Trophoblast cell (in vitro differentiated cells and primary cell): ENCODE measurements around the gene PXK.

Experiments used
- DNase-seq, 2 donors: peaks; one replicate each; pipeline ENCODE4 v3.0.0-alpha.2; 2016
- H2AFZ ChIP-seq: 2 replicates; pipeline ENCODE4 v1.6.1; 2013; ENCODE audit warnings: low read length, moderate library complexity, mild to moderate bottlenecking; ENCODE audit not compliant: insufficient read depth, poor library complexity
- H2AK5ac ChIP-seq: 2 replicates; pipeline ENCODE4 v1.6.1; 2013; ENCODE audit warnings: mild to moderate bottlenecking, low read length
- H2BK120ac ChIP-seq: 2 replicates; pipeline ENCODE4 v1.6.1; 2013; ENCODE audit warnings: low read length, mild to moderate bottlenecking, moderate library complexity; ENCODE audit not compliant: insufficient read depth, poor library complexity
- H2BK12ac ChIP-seq: 2 replicates; pipeline ENCODE4 v1.6.1; 2013; ENCODE audit warnings: mild to moderate bottlenecking, low read length, moderate library complexity
- H2BK5ac ChIP-seq: 2 replicates; pipeline ENCODE4 v1.6.1; 2013; ENCODE audit warnings: low read length, low read depth, moderate library complexity, mild to moderate bottlenecking; ENCODE audit not compliant: poor library complexity
- H3K14ac ChIP-seq: 2 replicates; pipeline ENCODE4 v1.6.1; 2013; ENCODE audit warnings: mild to moderate bottlenecking, low read length
- H3K18ac ChIP-seq: 2 replicates; pipeline ENCODE4 v1.6.1; 2013; ENCODE audit warnings: mild to moderate bottlenecking, low read length
- H3K23ac ChIP-seq: 2 replicates; pipeline ENCODE4 v1.6.1; 2013; ENCODE audit warnings: low read length
- H3K27ac ChIP-seq: 2 replicates; pipeline ENCODE4 v1.5.1; 2013; ENCODE audit warnings: low read depth, mild to moderate bottlenecking, inconsistent platforms, low read length, moderate library complexity
- H3K27me3 ChIP-seq: 2 replicates; pipeline ENCODE4 v1.6.1; 2013; ENCODE audit warnings: inconsistent platforms, mild to moderate bottlenecking, low read length, moderate library complexity; ENCODE audit not compliant: insufficient read depth
- H3K36me3 ChIP-seq, 2 experiments: 1 replicate in 1 of 2; 2 replicates in 1 of 2; pipeline ENCODE4 v1.6.1; 2013; ENCODE audit warnings: low read length in 2 of 2, mild to moderate bottlenecking in 2 of 2, moderate library complexity in 1 of 2; ENCODE audit not compliant: insufficient read depth in 2 of 2, control insufficient read depth in 1 of 2
- H3K4ac ChIP-seq: 2 replicates; pipeline ENCODE4 v1.6.1; 2013; ENCODE audit warnings: low read depth, mild to moderate bottlenecking, low read length, moderate library complexity
- H3K4me1 ChIP-seq, 2 experiments: 1 replicate in 1 of 2; 2 replicates in 1 of 2; pipeline ENCODE4 v1.6.1; 2013; ENCODE audit warnings: low read length in 2 of 2, mild to moderate bottlenecking in 2 of 2, moderate library complexity in 1 of 2; ENCODE audit not compliant: insufficient read depth in 2 of 2, control insufficient read depth in 1 of 2
- H3K4me2 ChIP-seq: 2 replicates; pipeline ENCODE4 v1.6.1; 2013; ENCODE audit warnings: inconsistent platforms, mild to moderate bottlenecking, low read length, moderate library complexity
- H3K4me3 ChIP-seq: 2 replicates; pipeline ENCODE4 v1.5.1; 2013; ENCODE audit warnings: mild to moderate bottlenecking, low read depth, low read length, inconsistent platforms
- H3K79me1 ChIP-seq: one replicate; pipeline ENCODE4 v1.6.1; 2013; ENCODE audit warnings: low read length
- H3K79me2 ChIP-seq: 2 replicates; pipeline ENCODE4 v1.6.1; 2013; ENCODE audit warnings: low read length, mild to moderate bottlenecking; ENCODE audit not compliant: control insufficient read depth, insufficient read depth, poor library complexity
- H3K9ac ChIP-seq: 2 replicates; pipeline ENCODE4 v1.6.1; 2013; ENCODE audit warnings: mild to moderate bottlenecking, low read length
- H3K9me3 ChIP-seq: 2 replicates; pipeline ENCODE4 v1.6.1; 2013; ENCODE audit warnings: low read depth, mild to moderate bottlenecking, control low read depth, inconsistent platforms, low read length; ENCODE audit not compliant: insufficient read depth
- H4K12ac ChIP-seq: 2 replicates; pipeline ENCODE4 v1.6.1; 2013; ENCODE audit warnings: low read depth, mild to moderate bottlenecking, low read length, moderate library complexity
- H4K8ac ChIP-seq: 2 replicates; pipeline ENCODE4 v1.6.1; 2013; ENCODE audit warnings: low read depth, mild to moderate bottlenecking, low read length, moderate library complexity
- H4K91ac ChIP-seq: one replicate; pipeline ENCODE4 v1.6.1; 2013; ENCODE audit warnings: low read depth, mild to moderate bottlenecking, low read length, moderate library complexity
- WGBS: extraction: QIAGEN DNeasy Blood & Tissue Kit; methylation state at CpG from one replicate; pipeline ENCODE4 v1.1.7; 2013; ENCODE audit warnings: missing lambda C conversion rate; ENCODE audit not compliant: insufficient read length, insufficient coverage; ENCODE audit errors: extremely low coverage; 5-methylcytosine and 5-hydroxymethylcytosine counted together

The PXK gene

DNA sequence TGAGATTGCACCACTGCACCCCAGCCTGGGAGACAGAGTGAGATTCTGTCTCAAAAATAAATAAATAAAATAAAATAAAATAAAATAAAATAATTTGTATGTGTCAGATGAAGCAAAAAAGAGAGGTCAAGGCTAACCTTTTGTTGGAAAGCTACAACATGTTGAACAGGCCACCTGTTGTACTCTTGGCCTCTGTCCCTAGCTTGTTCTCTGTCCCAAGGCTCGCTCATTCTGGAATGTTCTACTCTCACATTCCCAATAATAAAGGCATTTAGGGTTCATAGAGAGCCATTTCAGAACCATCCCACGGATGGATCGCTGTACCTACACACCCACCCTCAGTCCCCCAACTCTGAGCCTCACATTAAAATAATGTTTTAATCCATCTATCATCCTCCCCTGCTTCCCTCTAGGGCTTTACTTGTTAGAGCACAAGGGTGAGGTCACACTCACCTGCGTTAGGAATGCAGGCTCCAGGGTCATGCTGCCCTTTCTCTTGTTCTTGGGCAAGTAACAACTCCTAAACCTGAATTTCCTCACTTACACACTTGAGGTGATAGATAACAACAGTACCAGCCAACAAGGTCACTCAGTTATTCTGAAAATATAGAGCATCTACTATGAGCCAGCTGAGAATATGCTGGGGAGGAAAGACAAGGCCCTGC is 134.3 kb downstream of the PXK start:
- Histone ChIP-seq H2BK12ac (no peak overlapping the region), H3K23ac (no peak overlapping the region), H2BK5ac (no peak overlapping the region), H3K4me1 (peaks cover 0 to 3% of the 10 kb centered on the region in 2 experiments), H4K8ac (no peak overlapping the region), H2AFZ (no peak overlapping the region), H2BK120ac (no peak overlapping the region), H3K9me3 (no peaks in the 10 kb centered on the region), H3K27ac (no peak overlapping the region), H3K79me1 (no peaks in the 10 kb centered on the region), H3K4me2 (no peak overlapping the region), H3K27me3 (no peaks in the 10 kb centered on the region), H4K12ac (no peak overlapping the region), H3K79me2 (no peaks in the 10 kb centered on the region), H3K18ac (no peak overlapping the region), H3K14ac (no peak overlapping the region), H3K4ac (no peak overlapping the region), H4K91ac (no peak overlapping the region), H2AK5ac (no peak overlapping the region), H3K9ac (no peak overlapping the region), H3K4me3 (no peak overlapping the region), H3K36me3 (no peaks in the 10 kb centered on the region)
- WGBS, result no CpG with 5 or more reads among the region's 4 CpGs
- DNase-seq, result no peak

DNA sequence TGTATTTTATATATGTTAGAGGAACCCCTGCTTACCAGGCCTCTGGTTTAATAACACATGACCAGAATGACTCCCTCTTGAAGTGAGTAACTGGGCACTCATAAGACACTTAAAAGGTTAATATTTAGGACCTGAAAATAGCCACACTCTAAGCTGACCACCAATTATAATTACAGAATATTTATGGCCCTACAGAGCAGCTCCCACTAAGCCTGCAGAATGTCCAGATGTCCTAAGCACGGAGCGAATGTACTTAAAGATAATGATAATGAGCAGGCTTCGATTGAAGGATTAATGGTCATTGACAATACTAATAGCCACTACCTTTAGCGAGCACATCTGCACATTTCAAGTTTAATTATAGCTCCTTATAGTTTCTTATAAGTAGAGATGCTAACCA is 136.4 kb downstream of the PXK start:
- Histone ChIP-seq H3K27me3 (no peaks in the 10 kb centered on the region), H4K91ac (no peak overlapping the region)
- no CpG with 5 or more reads among the region's 4 CpGs for WGBS

DNA sequence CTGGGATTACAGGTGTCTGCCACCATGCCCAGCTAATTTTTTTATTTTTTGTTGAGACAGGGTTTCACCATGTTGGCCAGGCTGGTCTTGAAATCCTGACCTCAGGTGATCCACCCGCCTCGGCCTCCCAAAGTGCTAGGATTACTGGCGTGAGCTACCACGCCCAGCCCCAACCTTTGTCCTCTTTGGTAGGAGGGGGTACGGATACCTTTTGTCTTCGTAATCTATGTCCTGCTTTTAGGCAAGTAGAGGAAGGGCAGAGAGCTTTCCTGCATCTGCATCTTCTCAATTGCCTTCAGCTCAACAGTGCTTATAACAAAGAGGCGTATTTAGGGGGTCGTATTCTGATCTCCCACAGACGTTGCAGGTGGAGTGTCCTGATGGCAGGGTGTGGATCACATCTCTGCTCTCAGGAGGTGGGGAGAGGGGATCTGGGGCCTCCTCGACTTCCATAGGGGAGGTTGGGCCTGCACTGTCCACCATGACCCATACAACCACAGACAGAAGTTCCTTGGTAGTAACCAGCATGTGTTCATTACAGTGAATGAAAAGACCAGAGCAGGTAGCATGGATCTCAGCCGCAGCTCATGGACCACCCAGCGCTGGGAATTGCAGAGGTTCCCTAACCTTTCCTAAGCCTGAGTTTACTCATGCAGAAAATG is 137.8 kb downstream of the PXK start:
- Histone ChIP-seq H3K27me3 (no peaks in the 10 kb centered on the region), H2BK12ac (no peak overlapping the region), H3K4me1 (peaks cover 0 to 3% of the 10 kb centered on the region in 2 experiments), H3K9me3 (no peaks in the 10 kb centered on the region), H3K4ac (no peak overlapping the region), H2AFZ (no peak overlapping the region), H3K79me2 (no peaks in the 10 kb centered on the region), H4K91ac (no peak overlapping the region), H3K27ac (no peak overlapping the region), H4K8ac (no peak overlapping the region), H3K36me3 (no peaks in the 10 kb centered on the region), H3K79me1 (no peaks in the 10 kb centered on the region), H3K14ac (no peak overlapping the region), H2BK120ac (no peak overlapping the region), H2BK5ac (no peak overlapping the region), H3K18ac (no peak overlapping the region), H3K4me3 (no peak overlapping the region), H2AK5ac (no peak overlapping the region), H3K9ac (no peak overlapping the region), H3K4me2 (no peak overlapping the region), H4K12ac (no peak overlapping the region), H3K23ac (no peak overlapping the region)
- no CpG with 5 or more reads among the region's 12 CpGs for WGBS
- DNase-seq, result no peak

More for the DNA sequence above, 136.4 kb downstream of the PXK start:
- Histone ChIP-seq H2AK5ac (no peak overlapping the region), H2BK120ac (no peak overlapping the region), H3K4me1 (peaks cover 0 to 3% of the 10 kb centered on the region in 2 experiments), H3K23ac (no peak overlapping the region), H3K27ac (no peak overlapping the region), H3K4ac (no peak overlapping the region), H4K12ac (no peak overlapping the region), H2BK12ac (no peak overlapping the region), H3K4me3 (no peak overlapping the region), H2BK5ac (no peak overlapping the region), H3K79me2 (no peaks in the 10 kb centered on the region), H3K9ac (no peak overlapping the region), H3K9me3 (no peaks in the 10 kb centered on the region), H3K14ac (no peak overlapping the region), H3K18ac (no peak overlapping the region), H3K4me2 (no peak overlapping the region), H4K8ac (no peak overlapping the region), H3K36me3 (no peaks in the 10 kb centered on the region), H2AFZ (no peak overlapping the region), H3K79me1 (no peaks in the 10 kb centered on the region)
- DNase-seq, result no peak

DNA sequence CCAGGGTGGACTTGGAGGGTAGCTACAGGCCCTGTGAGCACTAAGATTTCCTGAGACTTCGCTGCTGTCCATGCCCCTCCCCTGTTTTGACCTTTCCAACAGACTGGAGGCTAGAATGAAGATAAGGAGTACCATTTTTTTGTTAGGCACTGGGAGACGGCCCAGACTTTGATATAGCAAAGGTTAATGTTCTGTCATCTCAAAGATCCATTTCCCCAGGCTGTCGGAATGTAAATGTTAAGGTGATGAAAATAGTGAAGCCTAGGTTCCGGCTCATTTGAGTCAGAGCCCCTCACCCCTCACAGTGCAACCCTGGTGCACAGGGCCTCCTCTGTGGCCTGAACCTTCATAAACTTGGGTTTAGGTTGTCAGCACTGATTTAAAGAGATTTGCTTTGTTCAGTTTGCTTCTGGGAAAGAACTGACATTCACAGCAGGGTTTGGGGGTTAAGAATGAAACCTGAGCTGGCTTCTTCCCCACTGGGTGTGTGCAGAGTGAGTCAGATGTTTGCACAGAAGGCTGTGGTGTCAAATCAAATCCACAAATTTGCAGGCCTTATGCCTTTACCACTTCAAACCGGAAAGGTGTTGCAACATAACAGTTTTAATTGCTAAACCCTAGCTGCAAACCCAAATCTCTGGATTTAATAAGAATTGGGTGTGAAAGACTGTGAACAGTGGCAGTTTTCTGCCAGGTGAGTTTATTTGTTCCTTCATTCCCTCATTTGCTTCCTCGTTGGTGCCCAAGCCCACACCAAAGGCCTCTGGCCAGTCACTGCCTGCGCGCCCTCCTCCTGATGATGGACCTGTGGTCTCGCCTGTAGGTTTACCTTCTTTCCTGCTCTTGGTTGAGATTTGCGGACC is 138.6 kb downstream of the PXK start:
- no CpG with 5 or more reads among the region's 10 CpGs for WGBS
- no peak overlapping the region for H3K18ac ChIP-seq
- H2BK120ac ChIP-seq, result no peak overlapping the region
- H3K9me3 ChIP-seq, result no peaks in the 10 kb centered on the region
- H2AK5ac ChIP-seq, result no peak overlapping the region
- no peak overlapping the region for H2BK5ac ChIP-seq
- no peak overlapping the region for H3K27ac ChIP-seq
- H2AFZ ChIP-seq, result no peak overlapping the region
- H3K4me3 ChIP-seq, result no peak overlapping the region
- DNase-seq, result peak in 1 of 2 donors; percentile 6
- H3K27me3 ChIP-seq, result no peaks in the 10 kb centered on the region
- no peak overlapping the region for H3K4ac ChIP-seq
- H3K4me2 ChIP-seq, result no peak overlapping the region
- H4K91ac ChIP-seq, result no peak overlapping the region
- H3K9ac ChIP-seq, result no peak overlapping the region
- no peak overlapping the region for H3K14ac ChIP-seq
- H3K79me1 ChIP-seq, result no peaks in the 10 kb centered on the region
- no peak overlapping the region for H2BK12ac ChIP-seq
- H3K4me1 ChIP-seq, result peaks cover 0 to 3% of the 10 kb centered on the region in 2 experiments
- no peak overlapping the region for H4K12ac ChIP-seq
- no peak overlapping the region for H4K8ac ChIP-seq
- H3K23ac ChIP-seq, result no peak overlapping the region
- no peaks in the 10 kb centered on the region for H3K79me2 ChIP-seq
- H3K36me3 ChIP-seq, result no peaks in the 10 kb centered on the region
